NCI-H524 (cell line): ENCODE data around the gene TRIM68.

Experiments
- DNase-seq, 2 experiments: peaks; one replicate each; lab custom pipeline; 2025; lab: John Stamatoyannopoulos, UW

TRIM68 gene

DNA sequence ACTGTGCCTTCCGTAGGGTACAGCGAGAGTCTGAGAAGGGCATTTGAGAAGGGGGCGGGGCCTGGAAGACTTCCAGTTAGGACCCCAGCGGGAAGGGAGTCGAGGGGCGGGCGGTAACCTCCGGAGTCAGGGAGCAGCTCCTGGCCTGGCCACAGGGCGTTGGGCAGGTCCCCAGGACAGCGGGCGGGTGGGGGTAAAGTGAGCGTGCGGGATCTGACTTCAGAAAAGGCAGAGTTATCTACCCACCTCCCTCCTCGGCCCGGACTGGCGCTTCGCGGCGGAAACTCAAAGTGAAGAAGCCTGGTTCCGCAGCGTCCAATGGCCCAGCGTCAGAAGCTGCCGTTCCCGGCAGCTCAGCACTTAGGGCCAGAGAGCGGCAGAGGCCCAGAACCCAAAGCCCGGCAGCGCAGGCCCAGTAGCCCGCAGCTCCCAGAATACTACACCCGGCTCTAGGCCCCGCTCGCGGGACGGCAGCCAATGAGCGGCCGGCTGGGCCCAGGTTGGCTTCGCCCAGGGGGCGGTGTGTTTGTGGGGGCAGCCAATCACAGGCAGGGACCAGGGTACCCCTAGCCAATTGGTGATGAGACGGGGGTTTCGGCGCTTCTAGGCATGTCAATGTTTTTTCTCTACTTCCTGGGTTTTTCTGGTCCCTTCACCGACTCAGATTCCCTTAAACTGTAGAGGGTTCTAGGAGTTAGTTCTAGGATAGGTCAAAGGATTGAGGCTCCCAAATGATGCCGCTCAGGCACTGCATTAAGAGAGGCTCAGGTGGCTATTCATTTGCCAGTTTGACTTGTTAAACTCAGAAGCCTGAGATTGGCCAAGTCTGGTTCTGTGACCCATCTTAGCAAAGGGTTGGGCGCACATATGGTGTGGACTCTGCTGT, at the start of gene TRIM68:
TSS of gene TRIM68 (minus strand) at position 451 of the 886 bp plus-strand sequence. CDS start 2,727 bp downstream, outside the sequence.
- DNase-seq = peak; percentile 85 to 93

- DNase-seq = no peak
These were observed 46.8 kb upstream of the TRIM68 start for GRCh38 chr11:4654635-4655369.

- DNase-seq = peak; percentile 14 to 49
These were observed 39.7 kb upstream of the TRIM68 start for GRCh38 chr11:4647766-4648165.

DNA sequence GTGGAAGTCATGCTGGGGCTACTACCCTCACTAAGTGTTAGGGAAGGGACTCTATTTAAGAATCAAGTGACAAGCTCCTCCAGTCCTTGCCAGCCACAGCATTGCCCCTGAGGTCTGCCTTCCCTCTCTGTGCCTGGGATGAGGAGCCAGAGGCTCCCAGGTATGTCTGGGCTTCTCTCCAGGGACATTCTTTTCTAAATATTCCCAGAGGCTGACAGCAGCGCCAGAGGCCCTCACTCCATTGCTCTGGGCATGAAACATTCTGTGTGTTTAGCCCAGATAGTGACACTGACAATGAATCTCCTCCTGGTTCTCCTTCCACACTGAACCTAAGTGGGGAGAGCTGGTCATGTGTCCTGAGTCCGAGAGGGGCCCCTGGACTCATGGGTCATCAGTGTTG, 37.9 kb upstream of the TRIM68 start:
- DNase-seq = no peak

GRCh38 chr11:4644233-4644632, 36.2 kb upstream of the TRIM68 start:
- no peak for DNase-seq

DNA sequence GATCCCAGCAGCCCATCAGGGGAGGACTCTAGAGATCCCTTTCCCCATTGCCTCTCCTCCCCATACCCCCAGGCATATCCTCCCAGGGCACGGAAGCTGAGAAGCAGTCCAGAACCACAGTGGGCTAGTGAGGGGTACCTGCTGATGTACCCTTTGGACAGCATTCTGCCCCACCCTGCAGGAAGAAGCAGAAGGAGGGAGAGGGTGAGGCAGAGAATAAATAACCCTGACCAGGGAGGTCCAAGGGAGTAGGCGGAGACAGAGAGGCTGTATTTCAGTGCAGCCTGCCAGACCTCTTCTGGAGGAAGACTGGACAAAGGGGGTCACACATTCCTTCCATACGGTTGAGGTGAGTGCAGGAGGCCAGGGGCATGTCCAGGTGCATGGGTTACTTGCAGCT, 35.7 kb upstream of the TRIM68 start, which contains the start of gene OR51E1:
TSS of gene OR51E1 (plus strand) at position 301 of the 400 bp plus-strand sequence. CDS start 8,545 bp downstream, outside the sequence.
- DNase-seq = no peak

DNA sequence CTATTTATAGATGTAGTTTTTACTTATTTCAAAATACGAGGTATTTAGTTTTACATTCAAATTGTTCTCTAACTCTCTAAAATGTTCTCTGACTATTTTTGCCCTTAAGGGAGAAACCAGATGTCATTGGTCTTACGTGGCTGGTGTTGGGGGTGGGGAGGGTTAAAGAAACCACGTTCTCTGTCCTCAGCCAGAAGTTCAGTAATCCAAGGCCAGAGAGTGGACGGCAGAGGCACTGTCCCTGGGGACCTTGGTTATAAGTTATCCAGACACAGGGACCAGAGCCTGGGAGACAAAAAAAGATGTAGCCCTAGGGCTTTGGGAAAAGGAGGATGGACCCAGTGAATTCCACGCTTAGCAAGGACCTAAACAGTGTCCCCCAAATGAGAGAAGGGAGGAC, 35.0 kb upstream of the TRIM68 start:
- no peak for DNase-seq

GRCh38 chr11:4642043-4642442, 34.0 kb upstream of the TRIM68 start:
- DNase-seq = no peak

- no peak for DNase-seq
These were observed 33.5 kb upstream of the TRIM68 start for GRCh38 chr11:4641501-4641900.

- no peak for DNase-seq
These were observed 31.9 kb upstream of the TRIM68 start for GRCh38 chr11:4639931-4640330.

DNA sequence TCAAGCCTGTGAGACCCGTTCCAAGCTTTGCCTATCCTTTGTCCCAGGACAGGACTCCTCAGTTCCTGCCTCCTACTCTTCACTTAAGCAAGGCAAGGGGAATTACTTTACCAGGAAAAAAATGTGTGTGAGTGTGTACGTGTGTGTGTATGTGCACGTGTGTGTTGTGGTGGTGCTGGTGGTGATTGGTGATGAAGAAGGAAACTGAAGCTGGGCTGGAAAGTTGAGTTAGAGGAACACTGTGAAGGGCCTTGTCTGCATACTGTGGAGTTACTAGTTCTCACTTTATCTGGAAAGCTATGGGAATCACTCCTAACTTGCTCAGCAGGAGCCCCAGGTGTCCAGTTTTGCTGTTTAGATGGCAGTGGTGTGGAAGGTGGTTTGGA, 29.6 kb upstream of the TRIM68 start:
- DNase-seq = no peak

GRCh38 chr11:4636962-4637661, 29.1 kb upstream of the TRIM68 start, which contains the start of gene OR51D1:
OR51D1 (plus strand) TSS chr11:4637477; CDS start chr11:4639791, 2,314 bp downstream.
- DNase-seq = peak; percentile 68 to 85

DNA sequence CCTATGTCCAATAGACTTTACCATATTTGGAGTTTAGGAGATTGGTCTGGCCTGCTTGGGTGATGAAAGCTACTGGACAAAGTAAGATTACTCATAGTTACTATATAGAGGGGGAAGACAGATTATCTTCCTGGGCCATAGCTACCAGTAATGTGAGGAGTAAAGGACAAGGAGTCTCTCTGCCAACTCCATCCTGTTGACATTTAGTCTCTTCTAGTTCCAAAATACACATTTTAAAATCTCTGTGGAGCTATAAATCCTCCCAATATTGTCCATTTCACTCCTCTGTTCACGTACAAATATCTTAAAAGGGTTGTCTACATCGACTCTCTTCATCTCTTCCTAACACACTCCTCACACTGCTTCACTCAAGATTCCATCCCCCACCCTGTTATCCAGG, 28.1 kb upstream of the TRIM68 start:
- no peak for DNase-seq

GRCh38 chr11:4626207-4627099, 18.4 kb upstream of the TRIM68 start:
- DNase-seq = peak; percentile 88 to 96

- DNase-seq = no peak
These were observed 11.5 kb upstream of the TRIM68 start for GRCh38 chr11:4619514-4619913.

DNA sequence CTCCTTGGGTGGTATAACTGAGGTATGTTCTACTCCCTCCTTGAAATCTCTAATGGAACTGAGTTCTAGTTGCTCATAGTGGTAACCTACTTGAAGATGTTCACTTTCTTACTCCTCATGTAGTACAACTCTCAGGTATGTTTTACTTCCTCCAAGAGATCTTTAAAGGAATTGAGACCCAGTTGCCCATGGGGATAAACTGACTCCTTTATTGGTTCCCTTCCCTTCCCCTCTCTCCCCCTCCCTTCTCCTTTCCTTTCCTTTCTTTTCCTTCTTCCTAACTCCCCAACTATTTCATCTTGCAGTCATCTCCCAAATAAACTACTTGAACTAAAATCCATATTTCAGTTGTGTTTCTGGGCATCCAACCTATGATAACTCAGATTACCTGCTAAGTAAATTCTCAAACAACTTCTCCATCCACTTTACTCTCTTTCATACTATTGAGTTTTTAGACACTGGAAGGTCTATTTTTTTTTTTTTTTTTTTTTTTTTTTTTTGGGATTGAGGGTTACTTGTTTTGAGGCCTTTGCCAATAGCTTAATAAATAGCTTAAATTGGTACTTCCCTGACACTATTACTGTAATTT, 7.9 kb upstream of the TRIM68 start:
- no peak for DNase-seq

DNA sequence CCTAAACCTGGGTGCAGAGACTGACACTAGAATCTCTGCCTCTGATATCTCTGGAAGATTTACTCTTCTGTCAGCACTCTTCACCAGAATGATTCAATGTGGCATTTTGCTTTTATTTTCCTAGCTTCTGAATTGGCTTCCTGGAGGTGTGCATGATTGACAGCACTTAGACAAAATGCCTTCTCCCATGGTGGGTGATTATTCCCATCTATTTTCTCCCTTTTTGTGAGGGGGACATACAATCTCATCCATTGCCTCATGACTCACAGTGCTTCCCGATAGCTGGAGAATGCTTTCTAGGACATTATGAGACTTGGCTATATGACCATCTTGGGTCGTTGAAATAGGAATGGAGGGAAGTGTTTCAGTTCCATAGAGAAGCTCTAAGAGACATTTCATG, 4.0 kb upstream of the TRIM68 start:
- no peak for DNase-seq

DNA sequence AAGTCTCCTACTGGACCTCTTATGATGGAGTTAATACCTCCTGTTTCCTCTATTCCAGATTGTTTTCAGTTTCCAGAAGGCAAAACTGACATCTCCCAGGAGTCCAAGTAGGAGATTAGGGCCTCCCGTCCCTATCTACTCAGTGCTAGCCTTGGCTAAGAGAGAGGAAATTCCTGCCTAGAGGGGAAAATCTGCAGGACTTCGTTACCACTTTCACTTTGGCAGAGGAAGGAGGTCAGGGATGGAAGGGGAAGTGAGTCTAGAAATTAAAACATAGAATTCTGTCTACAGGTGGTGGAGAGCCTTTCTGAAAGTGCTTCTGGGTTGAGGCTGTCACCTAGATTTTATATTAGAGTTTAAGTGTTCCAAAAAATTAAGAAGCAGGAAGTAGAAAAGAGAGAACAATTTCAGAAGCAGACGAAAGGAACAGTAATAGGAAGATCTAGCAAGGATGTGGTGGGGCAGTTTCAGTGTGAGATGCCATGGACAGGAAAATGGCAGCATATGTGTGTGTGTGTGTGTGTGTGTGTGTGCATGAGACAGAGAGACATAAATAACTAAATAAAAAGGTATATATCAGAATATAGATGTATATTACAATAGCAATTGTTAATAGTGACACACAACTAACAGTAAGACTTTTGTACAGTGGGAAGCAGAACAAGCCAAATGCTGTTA, 2.4 kb upstream of the TRIM68 start:
- no peak for DNase-seq

DNA sequence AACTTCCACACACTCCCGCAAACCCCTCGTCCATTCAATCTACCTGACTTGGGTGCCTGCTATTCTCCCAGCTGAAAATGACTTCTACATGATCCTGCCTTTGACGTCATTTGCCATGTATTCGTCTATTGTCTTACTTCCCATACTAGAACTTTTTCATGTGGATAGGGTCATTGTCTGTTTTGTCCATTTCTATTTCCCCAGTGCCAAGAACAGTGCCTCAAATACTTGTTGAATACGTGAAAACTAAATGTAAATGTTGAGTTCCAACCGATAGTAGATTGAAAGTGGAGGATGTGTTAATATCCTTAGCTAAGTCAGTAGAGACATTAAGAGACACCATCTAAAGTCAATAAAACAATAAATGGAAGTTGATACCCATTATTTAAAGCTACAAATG, 935 bp downstream of the TRIM68 start:
- DNase-seq = no peak
